Umbilical cord (tissue), 2 donors: ENCODE data around the gene GET4. TPM values are rescaled to one million over a fixed set of nuclear protein-coding genes. Genes with fewer than 3 reads are reported as not detected.
"Not testable (repeated sequence)": the region's sequence is repeated elsewhere in the genome, so short reads cannot be mapped to it uniquely, and the experiment has no call there.

Experiments used
- DNase-seq: peaks from one replicate; pipeline ENCODE4 v3.0.0-alpha.2; 2015; ENCODE audit warnings: low spot score
- total RNA-seq: library from RNA; depleted of rRNA; stranded (reverse); fragments of >200 nt; gene quantifications from one replicate; pipeline ENCODE4 v1.2.3, GENCODE V29; 2014; ENCODE audit warnings: low replicate concordance; ENCODE audit not compliant: insufficient read depth

Gene GET4
- total RNA-seq, 1 donor from 2014 or later = 16.1 TPM

- DNase-seq = no peak
Observed at GRCh38 chr7:869348-869747, 7.0 kb upstream of the GET4 start.

- DNase-seq = no peak
Observed at GRCh38 chr7:871900-872537, 4.3 kb upstream of the GET4 start.

GRCh38 chr7:872685-873084 is 3.7 kb upstream of the GET4 start:
- not testable (repeated sequence) for DNase-seq

GRCh38 chr7:873367-874002 is 2.9 kb upstream of the GET4 start:
- DNase-seq = peak; percentile 82

- peak; percentile 96 for DNase-seq
Observed at GRCh38 chr7:874031-874749, 2.2 kb upstream of the GET4 start.

GRCh38 chr7:875051-875450 is 1.3 kb upstream of the GET4 start:
- DNase-seq = no peak

- no peak for DNase-seq
Observed at GRCh38 chr7:875476-876076, 778 bp upstream of the GET4 start.

GRCh38 chr7:876972-877311 is 588 bp downstream of the GET4 start:
- peak; percentile 41 for DNase-seq

GRCh38 chr7:877312-878232 is 1.2 kb downstream of the GET4 start:
- DNase-seq = no peak

GRCh38 chr7:879093-879492 is 2.7 kb downstream of the GET4 start:
- no peak for DNase-seq

- no peak for DNase-seq
Observed at GRCh38 chr7:879706-880105, 3.4 kb downstream of the GET4 start.

- no peak for DNase-seq
Observed at GRCh38 chr7:880450-880849, 4.1 kb downstream of the GET4 start.

GRCh38 chr7:881441-882234 is 5.3 kb downstream of the GET4 start:
- no peak for DNase-seq

GRCh38 chr7:882336-883035 is 6.1 kb downstream of the GET4 start:
- DNase-seq = no peak

GRCh38 chr7:883055-884021 is 7.0 kb downstream of the GET4 start:
- no peak for DNase-seq

- no peak for DNase-seq
Observed at GRCh38 chr7:884191-885003, 8.0 kb downstream of the GET4 start.

GRCh38 chr7:885261-885892 is 9.0 kb downstream of the GET4 start:
- no peak for DNase-seq
